SK-N-SH treated with all-trans-retinoic acid at 6 μM for 48 hours (cell line): ENCODE results near the gene MRPS18B.

Source experiments
- ZC3H10 ChIP-seq: fragments of 250-450 bp; sonication (Bioruptor Pico); IDR thresholded peaks from 2 replicates; pipeline ENCODE4 v1.5.1; 2021; ENCODE audit warnings: mild to moderate bottlenecking, moderate library complexity
- ZFP3 ChIP-seq: fragments of 250-450 bp; sonication (Bioruptor Pico); IDR thresholded peaks from 2 replicates; pipeline ENCODE4 v1.5.0; 2020; ENCODE audit warnings: mild to moderate bottlenecking, moderate library complexity

DNA sequence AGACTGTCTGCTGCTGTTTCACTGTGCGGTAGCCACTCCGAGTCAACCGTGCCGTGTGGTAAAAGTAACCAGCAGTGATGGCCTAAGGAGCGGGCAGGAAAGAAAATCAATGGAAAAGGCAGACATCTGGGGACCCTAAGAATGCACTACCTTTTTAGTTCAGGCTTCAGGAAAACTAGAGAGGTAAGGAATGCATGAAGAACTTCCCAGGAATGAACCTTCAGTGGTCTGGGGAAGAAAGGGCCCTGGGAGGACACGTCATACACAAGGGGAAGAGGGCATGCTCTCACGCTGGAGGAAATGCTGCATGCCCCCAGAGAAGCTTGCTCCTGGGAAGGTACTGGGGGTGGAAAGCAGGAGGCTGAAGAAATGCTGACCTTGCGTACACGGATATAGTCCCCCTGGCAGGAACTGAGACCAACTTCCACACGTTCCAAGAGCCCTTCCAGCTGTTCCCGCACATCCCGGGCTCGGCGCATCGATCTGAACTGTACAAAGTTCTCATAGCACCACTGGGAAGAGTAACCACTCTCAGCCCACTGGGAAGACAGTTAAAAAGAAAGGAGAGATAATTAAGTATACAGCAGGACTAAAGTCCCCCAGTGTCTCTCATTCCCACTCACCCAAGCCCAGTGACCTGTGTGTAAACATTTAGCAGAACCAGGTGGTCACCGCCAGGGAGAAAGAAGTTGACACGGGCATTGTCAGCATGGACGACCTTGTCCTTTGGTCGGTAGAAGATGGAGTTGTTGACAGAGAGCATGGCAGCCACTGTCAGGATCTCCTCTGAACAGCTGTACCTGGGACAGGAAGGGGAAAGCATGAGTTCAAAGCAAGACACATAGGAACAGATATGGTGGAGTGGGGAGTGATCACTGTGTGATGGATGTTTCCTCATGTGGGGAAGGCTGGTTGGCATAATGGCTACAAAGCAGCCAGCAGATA is 37.4 kb downstream of the MRPS18B start:
- TF ChIP-seq ZFP3 (no peak), ZC3H10 (no peak)
